NCI-H2196 treated with DMSO at 0.1 percent for 48 hours (cell line): ENCODE data around the gene FLVCR1.
"Not testable (repeated sequence)": the region's sequence is repeated elsewhere in the genome, so short reads cannot be mapped to it uniquely, and the experiment has no call there.

Experiments used
- DNase-seq: peaks from one replicate; lab custom pipeline; 2025; ENCODE audit not compliant: unreplicated experiment; lab: John Stamatoyannopoulos, UW

Gene FLVCR1

GRCh38 chr1:212860713-212861581 lies 2.9 kb downstream of the FLVCR1 start:
- DNase-seq, result no peak

GRCh38 chr1:212862111-212862690 lies 4.1 kb downstream of the FLVCR1 start:
- no peak for DNase-seq

GRCh38 chr1:212863345-212863744 lies 5.3 kb downstream of the FLVCR1 start:
- DNase-seq, result not testable (repeated sequence)

GRCh38 chr1:212864201-212864600 lies 6.1 kb downstream of the FLVCR1 start:
- no peak for DNase-seq

GRCh38 chr1:212867192-212867591 lies 9.1 kb downstream of the FLVCR1 start:
- DNase-seq, result no peak

GRCh38 chr1:212871976-212872375 lies 13.9 kb downstream of the FLVCR1 start:
- DNase-seq, result no peak

- DNase-seq, result no peak
These were observed 15.4 kb downstream of the FLVCR1 start for GRCh38 chr1:212873518-212873917.

- no peak for DNase-seq
These were observed 20.3 kb downstream of the FLVCR1 start for GRCh38 chr1:212878418-212878817.

- no peak for DNase-seq
These were observed 22.0 kb downstream of the FLVCR1 start for GRCh38 chr1:212879947-212880690.

- DNase-seq, result no peak
These were observed 26.5 kb downstream of the FLVCR1 start for GRCh38 chr1:212884592-212884991.

- DNase-seq, result no peak
These were observed 34.0 kb downstream of the FLVCR1 start for GRCh38 chr1:212892108-212892507.

GRCh38 chr1:212899845-212900244 lies 41.8 kb downstream of the FLVCR1 start:
- no peak for DNase-seq

- DNase-seq, result no peak
These were observed 43.2 kb downstream of the FLVCR1 start for GRCh38 chr1:212901290-212901689.

GRCh38 chr1:212902054-212902453 lies 44.0 kb downstream of the FLVCR1 start:
- no peak for DNase-seq

GRCh38 chr1:212903664-212904063 lies 45.6 kb downstream of the FLVCR1 start:
- no peak for DNase-seq

GRCh38 chr1:212908071-212908470 lies 50.0 kb downstream of the FLVCR1 start:
- DNase-seq, result not testable (repeated sequence)

GRCh38 chr1:212908971-212909370 lies 50.9 kb downstream of the FLVCR1 start:
- no peak for DNase-seq

GRCh38 chr1:212909652-212910063 lies 51.6 kb downstream of the FLVCR1 start:
- DNase-seq, result no peak

- not testable (repeated sequence) for DNase-seq
These were observed 52.1 kb downstream of the FLVCR1 start for GRCh38 chr1:212910213-212910612.

- DNase-seq, result not testable (repeated sequence)
These were observed 55.6 kb downstream of the FLVCR1 start for GRCh38 chr1:212913638-212914037.

- not testable (repeated sequence) for DNase-seq
These were observed 56.0 kb downstream of the FLVCR1 start for GRCh38 chr1:212914110-212914509.

- no peak for DNase-seq
These were observed 56.7 kb downstream of the FLVCR1 start for GRCh38 chr1:212914789-212915188.
